Nephron (organoid): ENCODE data around the gene SIMC1.

Experiments used
- H3K27ac Mint-ChIP-seq, 3 experiments: 2 replicates each; pipeline ENCODE4 v1.8.0; 2020; ENCODE audit warnings: mixed read lengths in 3 of 3, mild to moderate bottlenecking in 2 of 3, moderate library complexity in 1 of 3
- H3K27me3 Mint-ChIP-seq: 2 replicates; pipeline ENCODE4 v1.8.0; 2021; ENCODE audit warnings: low read depth, mild to moderate bottlenecking, moderate library complexity, mixed read lengths
- H3K36me3 Mint-ChIP-seq: 2 replicates; pipeline ENCODE4 v1.8.0; 2020; ENCODE audit warnings: low read depth, mixed read lengths
- H3K4me1 Mint-ChIP-seq: 2 replicates; pipeline ENCODE4 v1.8.0; 2020; ENCODE audit warnings: mixed read lengths
- H3K4me3 Mint-ChIP-seq, 3 experiments: 2 replicates each; pipeline ENCODE4 v1.8.0; 2020; ENCODE audit warnings: mild to moderate bottlenecking in 3 of 3, mixed read lengths in 3 of 3, moderate library complexity in 2 of 3
- H3K9me3 Mint-ChIP-seq: 2 replicates; pipeline ENCODE4 v1.8.0; 2020; ENCODE audit warnings: mixed read lengths
- CTCF ChIP-seq, 3 experiments: fragments of 200-600 bp; sonication (generic); IDR thresholded peaks; one replicate each; pipeline ENCODE4 v1.5.0; 2021; ENCODE audit warnings: antibody characterized with exemption in 3 of 3; ENCODE audit not compliant: unreplicated experiment in 3 of 3

SIMC1 gene

GRCh38 chr5:176386491-176386890 lies 148.3 kb downstream of the SIMC1 start:
- no peaks in the 10 kb centered on the region for H3K9me3 Mint-ChIP-seq

GRCh38 chr5:176387384-176387925 lies 149.2 kb downstream of the SIMC1 start:
- Mint-ChIP-seq H3K4me1 (peaks cover 19% of the 10 kb centered on the region), H3K4me3 (peak overlapping the region; percentile 96 to 98 (median 97)), H3K36me3 (peaks cover 29% of the 10 kb centered on the region), H3K27ac (peak overlapping the region; percentile 86 to 99 (median 95)), H3K27me3 (no peaks in the 10 kb centered on the region), H3K9me3 (no peaks in the 10 kb centered on the region)
- no peak for TF ChIP-seq CTCF (IDR thresholded peaks at IDR 0.05; ENCODE audit: unreplicated experiment in 3 of 3)

More at GRCh38 chr5:176386491-176386890, 148.3 kb downstream of the SIMC1 start:
- no peak for TF ChIP-seq CTCF (IDR thresholded peaks at IDR 0.05; ENCODE audit: unreplicated experiment in 3 of 3)
- peak overlapping the region; percentile 50 to 77 (median 75) for H3K4me3 Mint-ChIP-seq
- H3K27me3 Mint-ChIP-seq, result no peaks in the 10 kb centered on the region
- H3K36me3 Mint-ChIP-seq, result peaks cover 29% of the 10 kb centered on the region
- no peak overlapping the region for H3K27ac Mint-ChIP-seq
- peaks cover 19% of the 10 kb centered on the region for H3K4me1 Mint-ChIP-seq

GRCh38 chr5:176388003-176388443 lies 149.8 kb downstream of the SIMC1 start:
- no peaks in the 10 kb centered on the region for H3K9me3 Mint-ChIP-seq
- no peaks in the 10 kb centered on the region for H3K27me3 Mint-ChIP-seq
- H3K27ac Mint-ChIP-seq, result peak overlapping the region; percentile 95 to 100 (median 99)
- H3K4me3 Mint-ChIP-seq, result peak overlapping the region; percentile 96 to 98 (median 97)
- H3K36me3 Mint-ChIP-seq, result peaks cover 28% of the 10 kb centered on the region
- peaks cover 19% of the 10 kb centered on the region for H3K4me1 Mint-ChIP-seq
- TF ChIP-seq CTCF (IDR thresholded peaks at IDR 0.05; ENCODE audit: unreplicated experiment in 3 of 3), result no peak

GRCh38 chr5:176388444-176389134 lies 150.4 kb downstream of the SIMC1 start, which contains the start of the genes HIGD2A and NOP16:
Gene HIGD2A (plus strand): TSS chr5:176388751. CDS start chr5:176388820, 69 bp downstream.
Gene NOP16 (minus strand): TSS chr5:176388598. CDS start chr5:176388539, 59 bp downstream.
- Mint-ChIP-seq H3K9me3 (no peaks in the 10 kb centered on the region), H3K27me3 (no peaks in the 10 kb centered on the region), H3K4me3 (peak within 1 kb of the TSS; percentile 96 to 98 (median 97)), H3K27ac (peak within 1 kb of the TSS; percentile 95 to 100 (median 99)), H3K36me3 (peaks cover 28% of the 10 kb centered on the region), H3K4me1 (peaks cover 19% of the 10 kb centered on the region)
- TF ChIP-seq CTCF (IDR thresholded peaks at IDR 0.05; ENCODE audit: unreplicated experiment in 3 of 3), result no peak

GRCh38 chr5:176389135-176390123 lies 151.2 kb downstream of the SIMC1 start:
- no peaks in the 10 kb centered on the region for H3K27me3 Mint-ChIP-seq
- H3K4me3 Mint-ChIP-seq, result peak overlapping the region; percentile 96 to 98 (median 97)
- H3K9me3 Mint-ChIP-seq, result no peaks in the 10 kb centered on the region
- no peak for TF ChIP-seq CTCF (IDR thresholded peaks at IDR 0.05; ENCODE audit: unreplicated experiment in 3 of 3)
- peaks cover 23% of the 10 kb centered on the region for H3K36me3 Mint-ChIP-seq
- H3K27ac Mint-ChIP-seq, result peak overlapping the region; percentile 95 to 100 (median 99)
- peaks cover 19% of the 10 kb centered on the region for H3K4me1 Mint-ChIP-seq
